ENCODE results near the gene RPS18. TPM values are rescaled to one million over a fixed set of nuclear protein-coding genes. Genes with fewer than 3 reads are reported as not detected.
A peak's percentile ranks its signal among the peaks of the same experiment; 100 is the strongest.
"Not testable (repeated sequence)": the region's sequence is repeated elsewhere in the genome, so short reads cannot be mapped to it uniquely, and the experiment has no call there.

RPS18 gene
- total and polyA plus RNA-seq, 12 donors: 1,323 to 8,448 (median 2,110) TPM

DNA sequence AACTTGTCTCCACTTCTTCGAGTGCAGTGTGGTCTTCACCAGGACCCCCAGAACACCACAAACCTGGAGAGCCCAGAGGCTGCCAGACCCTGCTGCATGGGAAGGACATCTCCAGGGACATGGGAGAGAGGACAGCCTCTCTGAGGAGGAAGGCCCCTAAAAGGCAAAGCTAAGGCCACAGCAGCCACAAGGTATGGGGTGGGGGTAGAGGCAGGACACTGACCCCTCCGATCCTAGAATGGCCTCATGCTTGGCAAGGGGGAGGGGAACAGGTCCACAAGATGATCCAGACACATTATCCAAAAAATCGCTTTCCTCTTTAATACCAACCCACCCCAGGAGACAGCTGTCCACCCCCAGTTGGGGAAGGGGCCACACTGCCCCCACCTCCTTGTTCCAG lies 6.9 kb downstream of the RPS18 start:
- Histone ChIP-seq H3K9me3 (replicated peaks in 1 of 3) (no peaks in the 10 kb centered on the region), H3K27ac (no peak overlapping the region), H3K4me3 (no peak overlapping the region), H3K27me3 (no peaks in the 10 kb centered on the region), H3K36me3 (replicated peaks in 1 of 2) (peaks cover 0 to 64% of the 10 kb centered on the region in 2 donors), H3K4me1 (replicated peaks in 1 of 2) (peaks cover 13 to 36% of the 10 kb centered on the region in 2 donors)
- 83 to 94% (median 93%) methylated on average over 3 of the region's 3 CpGs for WGBS, 4 donors
- intact Hi-C loops (cut with DNase I): no loop called here
- TF ChIP-seq POLR2A (IDR thresholded peaks at IDR 0.05): no peak
- TF ChIP-seq, protein P1, sequence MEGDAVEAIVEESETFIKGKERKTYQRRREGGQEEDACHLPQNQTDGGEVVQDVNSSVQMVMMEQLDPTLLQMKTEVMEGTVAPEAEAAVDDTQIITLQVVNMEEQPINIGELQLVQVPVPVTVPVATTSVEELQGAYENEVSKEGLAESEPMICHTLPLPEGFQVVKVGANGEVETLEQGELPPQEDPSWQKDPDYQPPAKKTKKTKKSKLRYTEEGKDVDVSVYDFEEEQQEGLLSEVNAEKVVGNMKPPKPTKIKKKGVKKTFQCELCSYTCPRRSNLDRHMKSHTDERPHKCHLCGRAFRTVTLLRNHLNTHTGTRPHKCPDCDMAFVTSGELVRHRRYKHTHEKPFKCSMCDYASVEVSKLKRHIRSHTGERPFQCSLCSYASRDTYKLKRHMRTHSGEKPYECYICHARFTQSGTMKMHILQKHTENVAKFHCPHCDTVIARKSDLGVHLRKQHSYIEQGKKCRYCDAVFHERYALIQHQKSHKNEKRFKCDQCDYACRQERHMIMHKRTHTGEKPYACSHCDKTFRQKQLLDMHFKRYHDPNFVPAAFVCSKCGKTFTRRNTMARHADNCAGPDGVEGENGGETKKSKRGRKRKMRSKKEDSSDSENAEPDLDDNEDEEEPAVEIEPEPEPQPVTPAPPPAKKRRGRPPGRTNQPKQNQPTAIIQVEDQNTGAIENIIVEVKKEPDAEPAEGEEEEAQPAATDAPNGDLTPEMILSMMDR (IDR thresholded peaks at IDR 0.05): no peak
- DNase-seq: no peak

DNA sequence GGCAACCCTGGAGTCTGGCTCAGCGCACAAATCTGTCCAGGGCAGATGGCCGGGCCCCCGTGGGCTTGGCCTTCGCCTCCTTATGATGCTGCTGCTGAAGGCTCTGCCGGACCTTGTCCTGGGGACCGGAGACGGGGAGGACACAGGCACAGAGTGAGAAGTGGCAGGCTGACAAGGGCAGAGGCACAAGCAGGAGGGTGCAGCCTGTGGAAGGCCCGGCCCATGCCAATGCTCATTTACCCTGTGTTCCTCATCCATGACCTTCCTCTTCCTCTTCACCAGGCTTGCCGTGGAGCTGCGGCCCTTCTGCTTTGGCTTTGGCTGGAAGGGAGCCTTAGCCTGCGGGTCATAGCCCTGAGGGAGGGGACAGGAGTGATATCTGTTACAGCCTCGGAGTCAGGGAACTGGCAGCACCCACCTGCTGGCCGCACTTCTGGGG lies 7.4 kb downstream of the RPS18 start:
- Histone ChIP-seq H3K36me3 (replicated peaks in 1 of 2) (peaks cover 0 to 64% of the 10 kb centered on the region in 2 donors), H3K4me1 (replicated peaks in 1 of 2) (peaks cover 9 to 31% of the 10 kb centered on the region in 2 donors), H3K9me3 (replicated peaks in 1 of 3) (no peaks in the 10 kb centered on the region), H3K27ac (no peak overlapping the region), H3K27me3 (no peaks in the 10 kb centered on the region), H3K4me3 (no peak overlapping the region)
- WGBS, 4 donors: 52 to 75% (median 69%) methylated on average over 8 to 13 of the region's 13 CpGs
- no peak for DNase-seq
- TF ChIP-seq, protein P1 (IDR thresholded peaks at IDR 0.05): no peak
- TF ChIP-seq POLR2A (IDR thresholded peaks at IDR 0.05): no peak
- intact Hi-C loops (cut with DNase I): no loop called here

DNA sequence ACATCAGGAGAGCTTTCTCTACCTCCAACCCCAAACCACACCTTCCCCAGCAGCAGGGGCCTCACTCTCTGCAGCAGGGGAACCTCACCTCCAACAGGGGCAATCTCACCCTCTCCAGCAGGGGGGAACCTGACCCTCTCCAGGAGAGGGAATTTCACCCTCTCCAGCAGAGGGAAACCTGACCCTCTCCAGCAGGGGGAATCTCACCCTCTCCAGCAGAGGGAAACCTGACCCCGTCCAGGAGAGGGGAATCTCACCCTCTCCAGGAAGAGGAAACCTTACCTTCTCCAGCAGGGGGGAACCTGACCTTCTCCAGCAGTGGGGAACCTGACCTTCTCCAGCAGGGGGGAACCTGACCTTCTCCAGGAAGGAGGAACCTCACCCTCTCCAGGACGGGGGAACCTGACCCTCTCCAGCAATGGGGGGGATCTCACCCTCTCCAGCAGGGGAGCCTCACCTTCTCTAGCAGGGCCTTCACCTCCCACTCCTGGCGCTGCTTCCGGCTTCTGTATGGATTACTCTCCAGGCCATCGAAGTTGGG lies 8.2 kb downstream of the RPS18 start:
- TF ChIP-seq POLR2A (IDR thresholded peaks at IDR 0.05): no peak
- TF ChIP-seq, protein P1 (IDR thresholded peaks at IDR 0.05): peak in 5 of 6 experiments; percentile 22 to 45 (median 42)
- Histone ChIP-seq H3K4me3 (no peak overlapping the region), H3K27ac (peak overlapping the region in 1 of 5 donors; percentile 7), H3K9me3 (replicated peaks in 1 of 3) (no peaks in the 10 kb centered on the region), H3K27me3 (no peaks in the 10 kb centered on the region), H3K4me1 (replicated peaks in 1 of 2) (peaks cover 3 to 24% of the 10 kb centered on the region in 2 donors), H3K36me3 (replicated peaks in 1 of 2) (peaks cover 0 to 64% of the 10 kb centered on the region in 2 donors)
- peak in 2 of 7 donors; percentile 22 to 42 for DNase-seq
- intact Hi-C loops (cut with DNase I): no loop called here
- 51 to 100% (median 61%) methylated on average over 1 to 5 of the region's 5 CpGs for WGBS, 4 donors

DNA sequence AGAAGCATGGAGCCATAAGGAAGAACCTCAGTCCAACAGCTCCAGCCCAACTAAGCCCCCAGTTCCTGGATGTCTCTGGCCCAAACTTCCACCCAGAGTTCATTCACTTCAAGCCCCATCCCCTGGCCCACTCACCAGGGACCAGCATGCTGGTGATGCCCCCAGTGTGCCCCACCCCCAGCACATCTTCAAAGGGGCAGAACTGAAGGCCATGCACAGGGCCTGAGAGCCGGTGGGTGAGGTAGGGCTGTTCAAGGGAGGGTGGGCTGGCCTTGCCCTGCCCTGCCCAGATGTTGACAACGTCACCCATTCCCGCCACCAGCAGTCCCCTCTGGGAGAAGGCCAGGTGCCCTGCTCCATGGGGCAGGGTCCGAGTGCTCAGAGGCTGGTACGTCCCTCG lies 8.7 kb downstream of the RPS18 start:
- Histone ChIP-seq H3K27ac (no peak overlapping the region), H3K4me1 (replicated peaks in 1 of 2) (peaks cover 3 to 20% of the 10 kb centered on the region in 2 donors), H3K9me3 (replicated peaks in 1 of 3) (no peaks in the 10 kb centered on the region), H3K4me3 (no peak overlapping the region), H3K27me3 (no peaks in the 10 kb centered on the region), H3K36me3 (replicated peaks in 1 of 2) (peaks cover 0 to 64% of the 10 kb centered on the region in 2 donors)
- no peak for DNase-seq
- intact Hi-C loops (cut with DNase I): no loop called here
- 86 to 93% (median 88%) methylated on average over 3 to 6 of the region's 6 CpGs for WGBS, 4 donors
- TF ChIP-seq, protein P1 (IDR thresholded peaks at IDR 0.05): no peak
- TF ChIP-seq POLR2A (IDR thresholded peaks at IDR 0.05): no peak

DNA sequence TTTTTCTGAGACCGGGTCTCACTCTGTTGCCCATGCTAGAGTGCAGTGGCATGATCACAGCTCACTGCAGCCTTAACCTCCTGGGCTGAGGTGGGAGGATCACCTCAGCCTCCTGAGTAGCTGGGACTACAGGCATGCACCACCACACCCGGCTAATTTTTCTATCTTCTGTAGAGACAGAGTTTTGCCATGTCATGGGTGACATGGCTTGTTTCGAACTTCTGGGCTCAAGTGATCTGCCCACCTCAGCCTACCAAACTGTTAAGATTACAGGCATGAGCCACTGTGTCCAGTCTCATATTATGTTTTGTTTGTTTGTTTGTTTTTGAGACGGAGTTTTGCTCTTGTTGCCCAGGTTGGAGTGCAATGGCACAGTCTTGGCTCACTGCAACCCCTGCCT lies 13.3 kb downstream of the RPS18 start:
- H3K27ac ChIP-seq; intact Hi-C loops (cut with DNase I); DNase-seq; H3K27me3 ChIP-seq; H3K4me3 ChIP-seq; H3K9me3 ChIP-seq (replicated peaks in 1 of 3): not testable (repeated sequence)
- peaks cover 0 to 63% of the 10 kb centered on the region in 2 donors for H3K36me3 ChIP-seq (replicated peaks in 1 of 2)
- peaks cover 4 to 15% of the 10 kb centered on the region in 2 donors for H3K4me1 ChIP-seq (replicated peaks in 1 of 2)
- 83 to 89% (median 86%) methylated on average over 4 of the region's 4 CpGs for WGBS, 4 donors

Measured in adrenal gland (tissue), 12 donors.